IPS-20b (cell line): ENCODE data around the gene SCARF2.
A peak's percentile ranks its signal among the peaks of the same experiment; 100 is the strongest.
"Not testable (repeated sequence)": the region's sequence is repeated elsewhere in the genome, so short reads cannot be mapped to it uniquely, and the experiment has no call there.

Experiments used
- H3K27ac ChIP-seq: one replicate; pipeline ENCODE4 v1.5.1; 2013; ENCODE audit warnings: low read length
- H3K27me3 ChIP-seq: 2 replicates; pipeline ENCODE4 v1.6.1; 2013; ENCODE audit warnings: mild to moderate bottlenecking, low read length, inconsistent platforms; ENCODE audit not compliant: insufficient read depth
- H3K36me3 ChIP-seq: 2 replicates; pipeline ENCODE4 v1.6.1; 2013; ENCODE audit warnings: low read depth, mild to moderate bottlenecking, inconsistent platforms, low read length, moderate library complexity; ENCODE audit not compliant: insufficient read depth
- H3K4me1 ChIP-seq: 2 replicates; pipeline ENCODE4 v1.6.1; 2013; ENCODE audit warnings: mild to moderate bottlenecking, control low read depth, inconsistent platforms, low read length, moderate library complexity; ENCODE audit not compliant: insufficient read depth
- H3K4me3 ChIP-seq: 2 replicates; pipeline ENCODE4 v1.5.1; 2013; ENCODE audit warnings: mild to moderate bottlenecking, low read length, inconsistent platforms
- H3K9ac ChIP-seq: 2 replicates; pipeline ENCODE4 v1.6.1; 2013; ENCODE audit warnings: low read depth, mild to moderate bottlenecking, inconsistent platforms, low read length, moderate library complexity
- H3K9me3 ChIP-seq: 2 replicates; pipeline ENCODE4 v1.6.1; 2013; ENCODE audit warnings: mild to moderate bottlenecking, low read depth, low read length, inconsistent platforms; ENCODE audit not compliant: insufficient read depth

Gene SCARF2, protein sequence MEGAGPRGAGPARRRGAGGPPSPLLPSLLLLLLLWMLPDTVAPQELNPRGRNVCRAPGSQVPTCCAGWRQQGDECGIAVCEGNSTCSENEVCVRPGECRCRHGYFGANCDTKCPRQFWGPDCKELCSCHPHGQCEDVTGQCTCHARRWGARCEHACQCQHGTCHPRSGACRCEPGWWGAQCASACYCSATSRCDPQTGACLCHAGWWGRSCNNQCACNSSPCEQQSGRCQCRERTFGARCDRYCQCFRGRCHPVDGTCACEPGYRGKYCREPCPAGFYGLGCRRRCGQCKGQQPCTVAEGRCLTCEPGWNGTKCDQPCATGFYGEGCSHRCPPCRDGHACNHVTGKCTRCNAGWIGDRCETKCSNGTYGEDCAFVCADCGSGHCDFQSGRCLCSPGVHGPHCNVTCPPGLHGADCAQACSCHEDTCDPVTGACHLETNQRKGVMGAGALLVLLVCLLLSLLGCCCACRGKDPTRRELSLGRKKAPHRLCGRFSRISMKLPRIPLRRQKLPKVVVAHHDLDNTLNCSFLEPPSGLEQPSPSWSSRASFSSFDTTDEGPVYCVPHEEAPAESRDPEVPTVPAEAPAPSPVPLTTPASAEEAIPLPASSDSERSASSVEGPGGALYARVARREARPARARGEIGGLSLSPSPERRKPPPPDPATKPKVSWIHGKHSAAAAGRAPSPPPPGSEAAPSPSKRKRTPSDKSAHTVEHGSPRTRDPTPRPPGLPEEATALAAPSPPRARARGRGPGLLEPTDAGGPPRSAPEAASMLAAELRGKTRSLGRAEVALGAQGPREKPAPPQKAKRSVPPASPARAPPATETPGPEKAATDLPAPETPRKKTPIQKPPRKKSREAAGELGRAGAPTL

GRCh38 chr22:20437613-20438426 lies at the start of gene SCARF2:
Gene SCARF2 (minus strand): TSS chr22:20437825. CDS start chr22:20437754, 71 bp downstream.
- peaks cover 72% of the 10 kb centered on the region for H3K27me3 ChIP-seq
- peak within 1 kb of the TSS; percentile 73 for H3K4me3 ChIP-seq
- peak within 1 kb of the TSS; percentile 63; the same call in 1 of the 2 replicates for H3K9ac ChIP-seq
- H3K36me3 ChIP-seq: no peaks in the 10 kb centered on the region
- no peak within 1 kb of the TSS for H3K27ac ChIP-seq
- peaks cover 4% of the 10 kb centered on the region; the same call in 1 of the 2 replicates for H3K4me1 ChIP-seq
- H3K9me3 ChIP-seq: no peaks in the 10 kb centered on the region; the same call in 1 of the 2 replicates

DNA sequence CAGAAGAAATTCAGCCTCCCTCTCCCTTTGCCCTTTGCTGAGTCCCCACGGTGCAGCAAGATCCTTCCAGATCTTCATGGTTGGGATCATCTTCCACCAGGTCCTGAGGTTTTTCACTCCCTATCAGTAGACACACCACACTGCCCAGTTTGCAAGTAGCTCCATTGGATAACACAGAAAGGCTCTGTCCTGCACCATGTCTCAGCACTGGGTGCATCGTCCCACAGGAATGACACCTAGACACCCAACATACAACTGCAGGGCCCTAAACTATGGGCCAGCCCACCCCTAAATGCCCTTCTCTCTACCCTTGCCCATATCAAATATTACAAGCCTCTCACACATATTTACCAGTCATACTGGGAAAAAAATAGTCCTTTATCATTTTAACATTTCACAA lies 48.6 kb upstream of the SCARF2 start:
- H3K27ac ChIP-seq: no peak overlapping the region
- H3K36me3 ChIP-seq: no peaks in the 10 kb centered on the region
- no peak overlapping the region for H3K4me3 ChIP-seq
- H3K9ac ChIP-seq: no peak overlapping the region
- no peaks in the 10 kb centered on the region for H3K9me3 ChIP-seq
- no peaks in the 10 kb centered on the region for H3K27me3 ChIP-seq
- no peaks in the 10 kb centered on the region for H3K4me1 ChIP-seq

- Histone ChIP-seq H3K36me3 (no peaks in the 10 kb centered on the region), H3K4me3 (no peak overlapping the region), H3K27ac (no peak overlapping the region), H3K4me1 (no peaks in the 10 kb centered on the region), H3K27me3 (no peaks in the 10 kb centered on the region), H3K9ac (no peak overlapping the region), H3K9me3 (no peaks in the 10 kb centered on the region)
These were observed 47.5 kb upstream of the SCARF2 start for GRCh38 chr22:20484948-20485683.

DNA sequence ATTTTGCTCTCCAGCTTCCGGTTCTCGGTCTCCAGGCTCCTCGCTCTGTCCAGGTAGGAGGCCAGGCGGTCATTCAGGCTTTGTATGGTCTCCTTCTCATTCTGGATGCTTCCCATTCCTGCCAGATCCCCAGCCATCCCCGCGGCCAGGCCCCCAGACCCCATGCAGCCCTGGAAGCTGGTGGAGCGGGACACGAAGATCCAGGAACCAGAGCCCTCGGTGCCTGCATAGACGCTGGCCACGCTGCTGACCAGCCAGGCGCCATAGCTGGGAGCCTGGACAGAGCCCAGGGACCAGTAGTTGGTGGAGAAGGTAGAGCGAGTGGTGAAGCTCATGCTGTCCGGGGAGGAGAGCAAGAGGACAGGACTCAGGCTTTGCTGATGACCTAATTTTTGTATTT lies 46.1 kb upstream of the SCARF2 start:
- no peaks in the 10 kb centered on the region for H3K4me1 ChIP-seq
- no peaks in the 10 kb centered on the region for H3K27me3 ChIP-seq
- no peaks in the 10 kb centered on the region for H3K9me3 ChIP-seq
- H3K36me3 ChIP-seq: no peaks in the 10 kb centered on the region
- no peak overlapping the region for H3K27ac ChIP-seq
- H3K4me3 ChIP-seq: no peak overlapping the region
- no peak overlapping the region for H3K9ac ChIP-seq

DNA sequence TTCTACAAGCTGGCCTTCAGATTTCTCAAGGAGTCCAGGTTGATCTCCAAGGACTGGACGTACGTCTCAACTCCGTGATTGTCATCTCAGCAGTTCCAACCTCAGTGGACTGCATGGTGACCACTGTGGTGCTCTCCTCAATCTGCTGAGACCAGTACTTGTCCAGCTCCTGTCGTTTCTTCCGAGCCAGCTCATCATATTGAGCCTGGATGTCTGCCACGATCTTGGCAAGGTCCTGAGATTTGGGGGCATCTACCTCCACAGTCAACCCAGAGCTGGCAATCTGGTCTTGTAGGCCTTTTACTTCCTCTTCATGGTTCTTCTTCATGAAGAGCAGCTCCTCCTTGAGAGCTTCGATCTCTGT lies 45.5 kb upstream of the SCARF2 start:
- not testable (repeated sequence) for H3K4me1 ChIP-seq, H3K4me3 ChIP-seq, H3K27ac ChIP-seq, H3K36me3 ChIP-seq, H3K9ac ChIP-seq, H3K27me3 ChIP-seq, H3K9me3 ChIP-seq

GRCh38 chr22:20479612-20480196 lies 42.1 kb upstream of the SCARF2 start:
- Histone ChIP-seq H3K27me3 (no peaks in the 10 kb centered on the region), H3K36me3 (no peaks in the 10 kb centered on the region), H3K9me3 (no peaks in the 10 kb centered on the region), H3K4me1 (no peaks in the 10 kb centered on the region), H3K9ac (no peak overlapping the region), H3K4me3 (no peak overlapping the region), H3K27ac (no peak overlapping the region)

- H3K27ac ChIP-seq, H3K36me3 ChIP-seq, H3K27me3 ChIP-seq, H3K9ac ChIP-seq, H3K4me1 ChIP-seq, H3K4me3 ChIP-seq, H3K9me3 ChIP-seq: not testable (repeated sequence)
These were observed 40.4 kb upstream of the SCARF2 start for GRCh38 chr22:20478059-20478458.

- not testable (repeated sequence) for H3K9ac ChIP-seq, H3K27ac ChIP-seq, H3K27me3 ChIP-seq, H3K36me3 ChIP-seq, H3K4me1 ChIP-seq, H3K4me3 ChIP-seq, H3K9me3 ChIP-seq
These were observed 37.9 kb upstream of the SCARF2 start for GRCh38 chr22:20475569-20475968.

- no peaks in the 10 kb centered on the region for H3K9me3 ChIP-seq
- no peaks in the 10 kb centered on the region for H3K4me1 ChIP-seq
- no peaks in the 10 kb centered on the region for H3K27me3 ChIP-seq
- H3K4me3 ChIP-seq: no peak overlapping the region
- no peak overlapping the region for H3K27ac ChIP-seq
- H3K9ac ChIP-seq: no peak overlapping the region
- no peaks in the 10 kb centered on the region for H3K36me3 ChIP-seq
These were observed 37.5 kb upstream of the SCARF2 start for GRCh38 chr22:20475115-20475436.

GRCh38 chr22:20472629-20473442 lies 35.2 kb upstream of the SCARF2 start:
- H3K36me3 ChIP-seq: no peaks in the 10 kb centered on the region
- H3K27ac ChIP-seq: no peak overlapping the region
- no peaks in the 10 kb centered on the region for H3K27me3 ChIP-seq
- no peak overlapping the region for H3K4me3 ChIP-seq
- no peaks in the 10 kb centered on the region for H3K9me3 ChIP-seq
- H3K4me1 ChIP-seq: no peaks in the 10 kb centered on the region
- H3K9ac ChIP-seq: no peak overlapping the region
